Colon (tissue), 2 donors: ENCODE data around the gene PSMA2.

Experiments used
- FAIRE-seq: peaks from 2 replicates; lab custom pipeline; 2012; peaks lifted over from hg19 to GRCh38; lab: Jason Lieb, UNC
- donor health status: control.
- donor health status: control.

The PSMA2 gene

DNA sequence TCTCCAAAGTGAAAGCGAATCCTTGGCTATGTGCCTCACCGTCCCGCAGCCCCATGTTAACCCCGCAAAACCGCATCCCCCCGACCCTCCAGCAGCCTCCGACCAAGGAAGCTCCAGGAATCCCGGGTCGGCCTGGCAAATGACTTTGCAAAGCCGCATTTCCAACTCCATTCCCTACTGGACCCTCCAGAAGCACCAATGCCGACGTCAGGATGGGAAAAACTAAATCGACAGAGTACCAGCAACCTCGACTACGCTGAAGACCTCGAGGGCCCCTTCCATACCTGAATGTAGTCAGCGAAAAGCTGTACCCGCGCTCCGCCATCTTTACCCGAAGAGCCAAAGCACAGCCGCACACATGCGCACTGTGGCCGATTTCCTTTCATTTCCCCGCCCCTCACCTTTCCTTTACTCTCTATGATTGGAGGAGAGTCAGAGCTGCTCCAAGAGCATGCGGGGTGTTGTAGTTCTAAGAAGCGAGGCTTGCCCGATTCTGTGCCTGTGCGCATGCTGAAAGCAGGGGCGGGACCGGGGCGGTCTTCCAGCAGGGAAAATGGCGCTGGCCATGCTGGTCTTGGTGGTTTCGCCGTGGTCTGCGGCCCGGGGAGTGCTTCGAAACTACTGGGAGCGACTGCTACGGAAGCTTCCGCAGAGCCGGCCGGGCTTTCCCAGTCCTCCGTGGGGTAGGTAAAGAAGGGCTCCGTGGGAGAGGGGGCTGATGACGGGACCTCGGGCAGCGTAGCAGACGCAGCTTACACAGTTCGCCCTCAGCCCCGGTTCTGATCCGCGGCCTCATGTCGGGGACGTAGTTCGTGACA, at the start of gene PSMA2, which contains the start of gene MRPL32:
Gene PSMA2 (minus strand): TSS at position 341 of the 818 bp plus-strand sequence. CDS start 16 bp downstream, at position 325.
Gene MRPL32 (plus strand): TSS at position 543 of the 818 bp plus-strand sequence. CDS start 11 bp downstream, at position 554.
- no peak for FAIRE-seq

- FAIRE-seq, result no peak
Measured at GRCh38 chr7:42981601-42982000, 49.6 kb upstream of the PSMA2 start.

DNA sequence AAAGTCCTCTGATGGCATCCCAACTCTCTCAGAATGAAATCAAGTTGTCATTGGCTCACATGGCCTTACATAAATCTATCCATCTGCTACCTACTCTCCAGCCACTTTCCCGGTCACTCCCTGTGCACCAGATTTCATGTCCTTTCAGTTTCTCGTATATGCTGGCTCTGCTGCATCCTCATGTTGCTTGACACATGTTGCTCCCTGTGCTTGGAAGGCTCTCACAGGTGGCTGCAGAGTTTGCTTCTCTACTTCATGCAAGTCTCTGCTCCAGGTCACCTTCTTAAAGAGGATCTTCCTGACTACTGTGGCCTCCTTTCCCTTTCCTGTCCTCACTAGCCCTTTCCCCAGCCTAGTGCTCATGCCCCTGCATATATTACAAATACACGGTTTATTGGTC, 48.5 kb upstream of the PSMA2 start:
- FAIRE-seq, result no peak

DNA sequence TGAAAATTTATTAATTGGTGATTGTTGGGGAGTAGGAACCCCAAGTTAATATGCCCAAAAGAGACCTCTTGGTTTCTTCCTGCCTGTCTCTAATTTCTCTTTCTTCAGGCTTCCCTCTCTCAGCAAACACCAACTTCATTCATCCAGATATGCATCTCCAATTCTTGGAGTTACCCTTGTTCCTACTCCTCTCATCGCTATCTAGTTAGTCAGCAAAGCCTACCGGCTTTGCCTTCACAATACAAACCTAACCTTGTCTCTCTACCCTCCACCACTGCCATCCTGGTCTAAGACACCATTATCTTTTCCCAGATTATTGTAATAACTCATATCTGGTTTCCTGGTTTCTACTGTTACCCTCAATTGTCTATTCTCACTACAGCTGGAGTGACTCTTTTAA, 48.1 kb upstream of the PSMA2 start:
- no peak for FAIRE-seq

DNA sequence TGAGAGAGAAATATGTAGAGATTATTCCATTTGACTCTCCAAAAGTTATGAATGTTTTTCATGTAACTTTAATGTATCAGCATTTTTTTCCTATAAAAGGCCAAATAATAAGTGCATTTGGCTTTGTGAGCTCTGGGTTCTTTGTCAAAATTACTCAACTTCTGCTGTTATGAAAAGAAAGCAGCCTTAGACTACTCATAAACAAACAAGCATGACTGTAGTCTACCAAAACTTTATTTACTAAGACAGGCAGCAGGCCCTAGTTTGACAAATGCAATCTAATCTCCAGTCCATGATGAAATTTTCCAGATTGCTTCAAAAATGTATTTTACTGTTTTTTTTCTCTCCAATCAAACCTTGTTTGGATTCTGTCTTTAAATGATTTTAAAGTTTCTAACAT, 46.5 kb upstream of the PSMA2 start:
- no peak for FAIRE-seq

DNA sequence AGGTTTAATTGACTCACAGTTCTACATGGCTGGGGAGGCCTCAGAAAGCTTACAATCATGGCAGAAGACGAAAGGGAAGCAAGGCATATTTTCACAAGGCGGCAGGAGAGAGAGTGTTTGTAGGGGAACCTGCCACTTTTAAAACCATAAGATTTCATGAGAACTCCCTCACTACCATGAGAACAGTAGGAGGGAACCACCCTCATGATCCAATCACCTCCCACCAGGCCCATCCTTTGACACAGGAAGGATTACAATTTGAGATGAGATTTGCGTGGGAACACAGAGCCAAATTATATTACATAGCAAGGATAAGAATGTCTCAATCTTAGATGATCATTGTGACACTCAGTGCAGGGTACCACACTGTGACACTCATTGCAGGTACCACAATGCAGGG, 44.4 kb upstream of the PSMA2 start:
- FAIRE-seq, result no peak

DNA sequence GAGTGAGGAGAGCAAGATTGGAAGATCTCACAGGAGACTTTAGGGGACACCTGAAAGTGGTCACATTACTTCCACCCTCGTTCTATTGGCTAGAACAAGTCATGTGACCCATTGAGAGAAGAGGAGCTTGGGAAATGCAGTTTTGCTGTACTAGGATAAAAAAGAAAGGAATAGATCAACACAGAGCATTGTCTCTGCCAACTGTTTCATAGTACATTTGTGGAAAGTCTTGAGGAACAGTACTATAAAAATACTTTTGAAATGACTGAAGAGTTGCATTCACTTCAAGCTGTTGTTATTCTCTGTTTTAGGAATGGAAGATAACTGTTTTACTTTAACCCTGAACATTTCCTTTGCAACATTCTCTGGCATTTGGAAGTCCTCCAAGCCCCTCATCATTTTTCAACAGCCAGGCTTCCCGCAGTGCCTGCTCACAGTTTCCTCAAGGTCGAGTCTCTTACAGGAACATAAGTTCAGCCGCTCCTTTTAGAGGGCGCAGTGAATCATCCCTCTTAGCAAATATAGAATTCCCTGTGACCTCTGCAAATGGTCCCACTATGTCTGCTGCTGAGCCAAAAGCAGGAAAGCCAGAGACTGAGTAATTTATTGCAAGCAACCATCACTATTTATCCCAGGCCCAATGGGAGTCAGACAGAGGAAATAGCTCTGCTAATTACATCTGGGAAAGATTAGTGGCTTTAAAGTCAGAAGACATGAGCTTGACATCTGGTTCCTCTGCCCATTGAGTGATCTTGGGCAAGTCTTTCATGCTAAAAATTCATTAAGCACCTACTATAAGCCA, 40.9 kb upstream of the PSMA2 start:
- no peak for FAIRE-seq

DNA sequence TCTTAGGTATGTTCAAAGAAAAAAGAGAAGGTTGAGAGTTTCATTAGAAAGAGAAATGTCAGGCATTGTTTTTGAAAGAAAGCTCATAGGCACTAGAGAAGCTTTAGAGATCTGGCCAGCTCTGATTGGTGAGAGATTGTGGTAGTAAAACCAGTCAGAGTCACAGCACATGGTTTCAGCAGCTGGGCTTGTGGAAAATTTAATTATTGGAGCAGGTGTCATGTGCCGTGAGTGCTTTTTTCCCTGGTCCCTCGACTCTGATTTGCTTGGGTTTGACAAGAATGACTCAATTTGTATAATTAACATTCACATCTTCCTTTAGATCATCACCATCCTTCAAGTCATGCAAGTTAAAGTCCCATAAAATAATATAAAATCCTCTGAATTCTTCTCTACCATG, 35.4 kb upstream of the PSMA2 start:
- no peak for FAIRE-seq

DNA sequence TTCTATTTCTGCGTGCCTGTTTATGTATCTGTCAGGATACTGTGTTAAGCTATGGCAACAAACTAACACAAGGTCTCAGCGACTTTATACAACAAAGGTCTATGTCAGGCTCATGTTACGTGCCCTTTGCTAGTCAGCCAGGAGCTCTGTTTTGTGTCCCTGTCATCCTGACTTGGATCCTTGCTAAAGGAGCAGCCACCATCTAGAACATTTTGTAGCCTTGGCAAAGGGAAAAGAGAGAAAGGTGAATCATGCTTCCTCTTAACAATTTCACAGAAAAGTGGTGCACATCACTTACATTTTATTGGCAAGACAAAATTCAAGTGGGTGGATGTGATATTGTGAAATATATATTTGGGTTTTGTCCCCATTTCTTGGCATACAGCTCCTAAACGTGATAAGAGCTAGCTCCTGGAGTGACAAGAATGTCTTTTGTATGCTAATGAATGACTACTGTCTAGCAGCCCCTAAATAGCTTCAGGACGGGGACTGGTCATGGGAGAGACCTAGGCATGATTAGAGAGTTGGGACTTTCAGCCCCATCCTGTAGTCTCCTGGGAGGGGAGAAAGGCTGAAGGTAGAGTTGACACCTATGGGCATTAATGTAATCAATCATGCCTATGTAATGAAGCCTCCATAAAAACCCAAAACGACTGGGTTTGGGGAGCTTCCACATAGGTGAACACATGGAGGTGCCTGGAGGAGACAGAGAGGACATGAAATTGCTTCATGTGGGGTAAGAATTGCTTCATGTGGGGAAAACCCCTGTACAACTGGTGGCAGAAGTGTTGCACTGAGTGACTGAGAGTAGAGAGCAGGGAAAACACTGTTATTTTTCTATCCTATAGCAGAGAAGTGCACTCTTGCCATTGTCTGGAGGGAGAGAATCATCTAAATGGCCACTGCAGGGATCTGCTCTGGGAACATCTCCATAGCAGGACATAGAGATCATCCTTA, 33.2 kb upstream of the PSMA2 start:
- no peak for FAIRE-seq

GRCh38 chr7:42964293-42964692, 32.3 kb upstream of the PSMA2 start:
- FAIRE-seq, result no peak

DNA sequence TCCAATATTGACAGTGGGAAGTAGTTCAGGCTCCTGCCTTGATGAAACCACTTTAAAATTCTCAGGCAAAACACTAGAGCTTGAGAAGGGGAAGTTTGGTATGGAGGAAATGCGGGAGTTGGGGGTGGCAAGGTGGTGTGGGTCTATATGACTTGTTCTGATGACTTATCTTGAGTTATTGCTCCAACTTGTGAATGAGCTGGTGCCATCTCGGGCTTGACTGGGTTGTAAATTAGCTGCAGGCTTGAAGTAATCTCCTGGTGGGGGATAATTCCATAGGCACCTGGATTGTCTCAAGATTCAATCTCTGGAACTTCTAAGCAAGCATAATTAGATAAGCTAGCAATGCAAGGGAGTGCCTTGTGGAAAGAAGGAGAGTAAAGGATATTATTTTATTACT, 29.2 kb upstream of the PSMA2 start:
- FAIRE-seq, result no peak

GRCh38 chr7:42960762-42961161, 28.8 kb upstream of the PSMA2 start:
- no peak for FAIRE-seq

- no peak for FAIRE-seq
Measured at GRCh38 chr7:42959549-42959948, 27.6 kb upstream of the PSMA2 start.

DNA sequence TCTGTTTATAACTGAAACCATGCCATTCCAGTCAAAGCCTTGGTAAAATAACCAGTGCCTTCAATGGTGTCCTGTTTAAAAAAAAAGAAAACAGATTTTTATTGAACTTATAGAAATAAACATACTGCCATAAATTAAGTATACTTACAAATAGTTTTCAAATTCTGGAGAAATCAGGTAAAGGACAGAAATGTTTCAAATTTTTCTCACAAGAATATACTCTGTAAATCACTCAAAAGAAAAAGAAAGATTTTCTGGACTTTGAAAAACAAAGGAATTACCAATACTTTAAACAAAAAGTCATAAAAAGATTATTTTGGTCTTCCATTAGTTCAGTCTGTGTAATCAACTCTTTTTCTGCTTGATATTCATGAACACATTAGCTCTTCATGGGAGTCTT, 24.1 kb upstream of the PSMA2 start:
- no peak for FAIRE-seq

GRCh38 chr7:42953994-42954393, 22.0 kb upstream of the PSMA2 start:
- FAIRE-seq, result no peak

DNA sequence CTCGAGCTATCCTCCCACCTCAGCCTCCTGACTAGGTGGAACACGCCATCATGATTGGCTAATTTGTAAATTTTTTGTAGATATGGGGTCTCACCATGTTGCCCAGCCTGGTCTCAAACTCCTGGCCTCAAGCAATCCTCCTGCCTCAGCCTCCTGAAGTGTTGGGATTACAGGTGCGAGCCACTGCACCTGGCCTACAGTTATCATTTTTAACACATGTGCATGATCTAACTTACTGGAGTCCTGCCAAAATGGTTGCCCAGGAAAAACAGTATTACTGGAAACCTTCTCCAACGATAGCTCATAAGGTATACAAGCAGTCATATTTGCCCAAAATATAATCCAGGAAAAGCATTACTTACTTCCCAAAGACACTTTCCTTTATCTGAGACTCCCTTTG, 20.4 kb upstream of the PSMA2 start:
- no peak for FAIRE-seq

- FAIRE-seq, result no peak
Measured at GRCh38 chr7:42950417-42950816, 18.4 kb upstream of the PSMA2 start.

GRCh38 chr7:42947521-42947920, 15.5 kb upstream of the PSMA2 start:
- FAIRE-seq, result no peak

DNA sequence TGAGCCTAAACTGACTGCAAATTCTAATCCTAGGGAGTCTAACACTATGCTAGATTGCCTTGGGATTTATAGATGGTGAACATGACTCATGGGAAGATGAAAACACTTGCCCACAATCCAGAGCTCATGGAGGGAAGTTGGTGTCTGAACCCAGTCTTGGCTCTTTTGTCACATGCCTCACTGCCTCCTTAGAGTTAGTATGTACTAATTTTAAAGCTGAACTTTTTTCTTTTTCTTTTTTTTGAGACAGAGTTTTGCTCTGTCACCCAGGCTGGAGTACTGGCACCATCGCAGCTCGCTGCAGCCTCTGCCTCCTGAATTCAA, 14.6 kb upstream of the PSMA2 start:
- FAIRE-seq, result no peak

DNA sequence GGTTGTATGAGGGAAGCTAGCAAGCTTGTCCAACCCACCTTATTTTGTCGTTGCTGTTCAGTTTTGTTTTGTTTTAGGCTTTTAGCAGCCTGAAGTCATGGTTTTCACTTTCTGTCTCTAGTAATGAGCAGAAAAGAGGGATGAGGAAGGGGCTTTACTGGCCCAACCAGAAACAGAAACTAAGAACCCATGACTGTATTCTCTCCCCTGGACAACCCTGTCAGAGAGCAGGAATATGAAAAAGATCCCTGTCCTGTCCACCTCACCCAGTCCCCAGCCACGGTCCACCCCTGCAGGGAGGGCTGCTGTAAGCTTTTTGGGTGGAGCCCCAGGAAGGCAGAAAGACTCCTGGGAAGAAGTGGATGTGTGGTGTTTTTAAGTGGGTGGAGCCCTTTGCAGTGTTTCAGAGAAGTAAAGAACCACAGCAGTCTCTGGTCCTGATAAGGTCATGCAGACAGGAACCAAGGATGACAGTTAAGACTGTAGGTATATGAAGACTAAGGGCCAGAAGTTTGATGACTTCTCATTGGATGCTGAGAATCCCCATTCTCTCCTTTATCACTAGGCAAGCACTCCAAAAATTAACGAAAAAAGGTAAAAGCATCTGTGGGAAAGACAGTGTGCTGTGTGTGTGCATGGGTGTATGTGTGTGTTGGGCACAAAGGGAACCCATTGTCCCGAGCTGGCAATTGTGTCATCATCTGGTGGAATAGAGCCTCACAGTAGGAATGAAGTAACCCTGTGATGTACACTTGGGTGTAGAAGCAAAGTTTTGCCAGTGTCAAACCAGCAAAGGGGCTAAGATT, 14.1 kb upstream of the PSMA2 start:
- FAIRE-seq, result no peak
